RPMI8226 (cell line): ENCODE results near the gene PNPLA8.

Experiments
- DNase-seq: peaks from one replicate; pipeline ENCODE4 v3.0.0-alpha.2; 2015

Gene PNPLA8

GRCh38 chr7:108434010-108434409 is 91.9 kb downstream of the PNPLA8 start:
- no peak for DNase-seq

- no peak for DNase-seq
Observed at GRCh38 chr7:108431099-108431498, 94.8 kb downstream of the PNPLA8 start.

- peak; percentile 54 for DNase-seq
Observed at GRCh38 chr7:108430664-108431063, 95.3 kb downstream of the PNPLA8 start.

- DNase-seq = no peak
Observed at GRCh38 chr7:108427766-108428165, 98.2 kb downstream of the PNPLA8 start.

GRCh38 chr7:108425714-108426275 is 100.1 kb downstream of the PNPLA8 start:
- no peak for DNase-seq

GRCh38 chr7:108424013-108424412 is 101.9 kb downstream of the PNPLA8 start:
- DNase-seq = no peak

GRCh38 chr7:108423089-108423989 is 102.6 kb downstream of the PNPLA8 start:
- no peak for DNase-seq

GRCh38 chr7:108421720-108422331 is 104.1 kb downstream of the PNPLA8 start:
- no peak for DNase-seq
